Measurements from ENCODE around the gene PPARD.
A peak's percentile ranks its signal among the peaks of the same experiment; 100 is the strongest.

The PPARD gene

GRCh38 chr6:35366204-35366596 is 23.8 kb downstream of the PPARD start:
- TF ChIP-seq JUND (IDR thresholded peaks at IDR 0.05; ENCODE audit: low read depth): no peak
- no peak for DNase-seq (ENCODE audit: low read depth in 1 of 2, low spot score in 1 of 2)
- in situ Hi-C loops (cut with HindIII; ENCODE audit: low pct_unique_long_range_greater_than_20kb, low sequenced_read_pairs): no loop called here

GRCh38 chr6:35367646-35368037 is 25.3 kb downstream of the PPARD start:
- TF ChIP-seq JUND (IDR thresholded peaks at IDR 0.05; ENCODE audit: low read depth): no peak
- in situ Hi-C loops (cut with HindIII; ENCODE audit: low pct_unique_long_range_greater_than_20kb, low sequenced_read_pairs): no loop called here
- no peak for DNase-seq (ENCODE audit: low read depth in 1 of 2, low spot score in 1 of 2)

GRCh38 chr6:35368038-35368887 is 25.9 kb downstream of the PPARD start:
- peak; percentile 63 to 93 for DNase-seq (ENCODE audit: low read depth in 1 of 2, low spot score in 1 of 2)
- peak; percentile 89 for TF ChIP-seq JUND (IDR thresholded peaks at IDR 0.05; ENCODE audit: low read depth)
- in situ Hi-C loops (cut with HindIII; ENCODE audit: low pct_unique_long_range_greater_than_20kb, low sequenced_read_pairs): no loop called here

GRCh38 chr6:35370124-35370741 is 27.9 kb downstream of the PPARD start:
- no peak for DNase-seq (ENCODE audit: low read depth in 1 of 2, low spot score in 1 of 2)
- in situ Hi-C loops (cut with HindIII; ENCODE audit: low pct_unique_long_range_greater_than_20kb, low sequenced_read_pairs): no loop called here
- TF ChIP-seq JUND (IDR thresholded peaks at IDR 0.05; ENCODE audit: low read depth): no peak

GRCh38 chr6:35370785-35371493 is 28.6 kb downstream of the PPARD start:
- TF ChIP-seq JUND (IDR thresholded peaks at IDR 0.05; ENCODE audit: low read depth): no peak
- in situ Hi-C loops (cut with HindIII; ENCODE audit: low pct_unique_long_range_greater_than_20kb, low sequenced_read_pairs): no loop called here
- DNase-seq (ENCODE audit: low read depth in 1 of 2, low spot score in 1 of 2): no peak

- DNase-seq (ENCODE audit: low read depth in 1 of 2, low spot score in 1 of 2): no peak
- in situ Hi-C loops (cut with HindIII; ENCODE audit: low pct_unique_long_range_greater_than_20kb, low sequenced_read_pairs): no loop called here
- no peak for TF ChIP-seq JUND (IDR thresholded peaks at IDR 0.05; ENCODE audit: low read depth)
Observed at GRCh38 chr6:35371494-35372262, 29.3 kb downstream of the PPARD start.

GRCh38 chr6:35372633-35373032 is 30.3 kb downstream of the PPARD start:
- no peak for TF ChIP-seq JUND (IDR thresholded peaks at IDR 0.05; ENCODE audit: low read depth)
- in situ Hi-C loops (cut with HindIII; ENCODE audit: low pct_unique_long_range_greater_than_20kb, low sequenced_read_pairs): no loop called here
- DNase-seq (ENCODE audit: low read depth in 1 of 2, low spot score in 1 of 2): no peak

GRCh38 chr6:35376281-35376680 is 33.9 kb downstream of the PPARD start:
- no peak for TF ChIP-seq JUND (IDR thresholded peaks at IDR 0.05; ENCODE audit: low read depth)
- DNase-seq (ENCODE audit: low read depth in 1 of 2, low spot score in 1 of 2): no peak
- in situ Hi-C loops (cut with HindIII; ENCODE audit: low pct_unique_long_range_greater_than_20kb, low sequenced_read_pairs): no loop called here

- in situ Hi-C loops (cut with HindIII; ENCODE audit: low pct_unique_long_range_greater_than_20kb, low sequenced_read_pairs): no loop called here
- no peak for DNase-seq (ENCODE audit: low read depth in 1 of 2, low spot score in 1 of 2)
- TF ChIP-seq JUND (IDR thresholded peaks at IDR 0.05; ENCODE audit: low read depth): no peak
Observed at GRCh38 chr6:35377002-35377401, 34.6 kb downstream of the PPARD start.

- no peak for DNase-seq (ENCODE audit: low read depth in 1 of 2, low spot score in 1 of 2)
- in situ Hi-C loops (cut with HindIII; ENCODE audit: low pct_unique_long_range_greater_than_20kb, low sequenced_read_pairs): no loop called here
- TF ChIP-seq JUND (IDR thresholded peaks at IDR 0.05; ENCODE audit: low read depth): no peak
Observed at GRCh38 chr6:35378261-35378660, 35.9 kb downstream of the PPARD start.

GRCh38 chr6:35381132-35381531 is 38.8 kb downstream of the PPARD start:
- in situ Hi-C loops (cut with HindIII; ENCODE audit: low pct_unique_long_range_greater_than_20kb, low sequenced_read_pairs): no loop called here
- TF ChIP-seq JUND (IDR thresholded peaks at IDR 0.05; ENCODE audit: low read depth): no peak
- DNase-seq (ENCODE audit: low read depth in 1 of 2, low spot score in 1 of 2): no peak

GRCh38 chr6:35382015-35382414 is 39.7 kb downstream of the PPARD start:
- in situ Hi-C loops (cut with HindIII; ENCODE audit: low pct_unique_long_range_greater_than_20kb, low sequenced_read_pairs): no loop called here
- no peak for DNase-seq (ENCODE audit: low read depth in 1 of 2, low spot score in 1 of 2)
- TF ChIP-seq JUND (IDR thresholded peaks at IDR 0.05; ENCODE audit: low read depth): no peak
